ENCODE data around the gene UVRAG.

The UVRAG gene

GRCh38 chr11:76190376-76190775 is 375.4 kb downstream of the UVRAG start:
- Mint-ChIP-seq H3K27ac (no peak overlapping the region), H3K9me3 (no peaks in the 10 kb centered on the region), H3K4me3 (no peak overlapping the region), H3K27me3 (no peaks in the 10 kb centered on the region), H3K36me3 (ENCODE audit: low read depth) (no peaks in the 10 kb centered on the region), H3K4me1 (ENCODE audit: low read depth) (no peaks in the 10 kb centered on the region)
